IPS DF 4.7 (cell line): ENCODE data around the gene MAT1A.
"Not testable (repeated sequence)": the region's sequence is repeated elsewhere in the genome, so short reads cannot be mapped to it uniquely, and the experiment has no call there.

Experiments
- DNase-seq: peaks from one replicate; pipeline ENCODE4 v3.0.0-alpha.2; 2013; ENCODE audit warnings: low spot score; ENCODE audit errors: extremely low read depth

MAT1A gene

GRCh38 chr10:80233871-80234270 is 55.6 kb downstream of the MAT1A start:
- DNase-seq, result not testable (repeated sequence)

- DNase-seq, result not testable (repeated sequence)
These were observed 62.7 kb downstream of the MAT1A start for GRCh38 chr10:80226723-80227122.

- DNase-seq, result not testable (repeated sequence)
These were observed 66.4 kb downstream of the MAT1A start for GRCh38 chr10:80223031-80223419.
